Thyroid gland (tissue), 4 donors: ENCODE measurements around the gene UPK1A.

Experiments
- CTCF ChIP-seq, 6 experiments: fragments of 200-600 bp in 3 of 6; fragments of 450-650 bp in 3 of 6; sonication (generic) in 3 of 6; IDR thresholded peaks; one replicate each; pipeline ENCODE4 v1.5.1; 2016 to 2019; ENCODE audit warnings: antibody characterized with exemption in 6 of 6, mild to moderate bottlenecking in 2 of 6, inconsistent platforms in 1 of 6, moderate library complexity in 1 of 6
- POLR2A ChIP-seq, 2 donors: fragments of 450-650 bp; IDR thresholded peaks; one replicate each; pipeline ENCODE4 v1.6.1; 2017; ENCODE audit warnings: antibody characterized with exemption in 2 of 2, mild to moderate bottlenecking in 2 of 2, moderate library complexity in 1 of 2

DNA sequence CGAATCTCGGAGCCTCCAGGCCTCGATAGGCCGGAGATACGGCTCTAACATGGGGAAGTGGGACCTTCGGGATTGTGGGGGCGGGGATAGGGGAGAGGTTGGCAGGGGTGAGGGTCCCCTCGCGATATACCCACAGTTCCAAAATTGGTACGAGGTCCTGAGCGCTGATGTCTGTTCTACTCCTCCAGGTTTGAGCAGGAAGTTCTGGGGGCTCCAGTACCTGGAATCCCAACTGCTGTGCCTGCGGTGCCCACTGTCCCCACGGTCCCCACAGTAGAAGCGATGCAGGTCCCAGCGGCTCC lies 37.0 kb upstream of the UPK1A start:
- no peak for TF ChIP-seq CTCF (IDR thresholded peaks at IDR 0.05)
- no peak for TF ChIP-seq POLR2A (IDR thresholded peaks at IDR 0.05)
